Sigmoid colon (tissue), 7 donors: ENCODE results near the gene IL20RB. TPM values are rescaled to one million over a fixed set of nuclear protein-coding genes. Genes with fewer than 3 reads are reported as not detected.

Source experiments
- DNase-seq: peaks from one replicate; pipeline ENCODE4 v3.0.0-alpha.2; 2019
- H3K27ac ChIP-seq, 4 donors: fragments of 200-600 bp; sonication (generic); one replicate each; pipeline ENCODE4 v1.5.1; 2016 to 2019; ENCODE audit warnings: mild to moderate bottlenecking in 1 of 4
- H3K27me3 ChIP-seq, 3 donors: fragments of 200-600 bp; sonication (generic); one replicate each; pipeline ENCODE4 v1.5.1; 2019; ENCODE audit warnings: mild to moderate bottlenecking in 1 of 3
- H3K36me3 ChIP-seq, 4 donors: fragments of 200-600 bp; sonication (generic); one replicate each; pipeline ENCODE4 v1.5.1; 2016 to 2019
- H3K4me1 ChIP-seq, 4 donors: fragments of 200-600 bp; sonication (generic); one replicate each; pipeline ENCODE4 v1.5.1; 2017 to 2019
- H3K4me3 ChIP-seq, 4 donors: fragments of 200-600 bp; sonication (generic); one replicate each; pipeline ENCODE4 v1.5.1; 2017 to 2019; ENCODE audit warnings: mild to moderate bottlenecking in 2 of 4, moderate library complexity in 1 of 4
- H3K9me3 ChIP-seq, 4 donors: fragments of 200-600 bp in 3 of 4; sonication (generic) in 3 of 4; one replicate each; pipeline versions ENCODE4 v1.5.1 to v1.6.1; 2013 to 2019
- CTCF ChIP-seq, 4 experiments: fragments of 450-650 bp in 3 of 4; fragments of 200-600 bp in 1 of 4; IDR thresholded peaks; one replicate each; pipeline ENCODE4 v1.5.1; 2016 to 2019; ENCODE audit warnings: antibody characterized with exemption in 4 of 4, mild to moderate bottlenecking in 3 of 4, moderate library complexity in 2 of 4
- EP300 ChIP-seq, 4 donors: sonication (generic); formaldehyde crosslinking; IDR thresholded peaks; one replicate each; pipeline ENCODE4 v1.6.1; 2017; ENCODE audit warnings: antibody characterized with exemption in 4 of 4
- POLR2A ChIP-seq, 2 donors: fragments of 450-650 bp; IDR thresholded peaks; one replicate each; pipeline ENCODE4 v1.6.1; 2016; ENCODE audit warnings: antibody characterized with exemption in 2 of 2, mild to moderate bottlenecking in 2 of 2, moderate library complexity in 2 of 2
- POLR2AphosphoS5 ChIP-seq, 4 donors: sonication (generic); formaldehyde crosslinking; IDR thresholded peaks; one replicate each; pipeline ENCODE4 v1.6.1; 2017; ENCODE audit warnings: antibody characterized with exemption in 4 of 4
- WGBS, 2 donors: extraction: QIAGEN DNeasy Blood & Tissue Kit; methylation state at CpG; one replicate each; pipeline ENCODE4 v1.1.7; 2013; 5-methylcytosine and 5-hydroxymethylcytosine counted together
- intact Hi-C: fragments of 100-400 bp; cut with DNase I; formaldehyde crosslinking; loops from one replicate; pipeline ENCODE4 v1.15.1; 2023
- polyA plus RNA-seq, 3 donors: library from polyadenylated mRNA; stranded (reverse); fragments of 200-250 nt; gene quantifications; one replicate each; pipeline ENCODE4 v1.2.3, GENCODE V29; 2013
- total RNA-seq, 4 donors: library from RNA; depleted of rRNA; stranded (reverse); fragments of >200 nt; gene quantifications; one replicate each; pipeline ENCODE4 v1.1.0, GENCODE V29; 2016
- donor health status: healthy with polysubstance abuse.
- donor health status: Bipolar disorder and iron deficiency.
- donor health status: healthy.

The IL20RB gene
- total and polyA plus RNA-seq, 7 donors: 0.28 to 1.8 (median 1.2) TPM; not detected in 2

GRCh38 chr3:136954980-136955780 lies 2.6 kb upstream of the IL20RB start:
- DNase-seq: no peak
- WGBS, 2 donors: 52 to 76% methylated on average over 4 of the region's 4 CpGs
- TF ChIP-seq EP300 (IDR thresholded peaks at IDR 0.05) (no peak), POLR2AphosphoS5 (IDR thresholded peaks at IDR 0.05) (no peak), POLR2A (IDR thresholded peaks at IDR 0.05) (no peak), CTCF (IDR thresholded peaks at IDR 0.05) (no peak)
- H3K4me1 ChIP-seq: peaks cover 0 to 14% (median 11%) of the 10 kb centered on the region in 4 donors
- intact Hi-C loops: no loop called here
- H3K9me3 ChIP-seq: no peaks in the 10 kb centered on the region
- H3K4me3 ChIP-seq: no peak overlapping the region
- no peak overlapping the region for H3K27ac ChIP-seq
- no peaks in the 10 kb centered on the region for H3K27me3 ChIP-seq
- no peaks in the 10 kb centered on the region for H3K36me3 ChIP-seq

- Histone ChIP-seq H3K4me1 (peaks cover 0 to 13% (median 10%) of the 10 kb centered on the region in 4 donors), H3K4me3 (no peak overlapping the region), H3K9me3 (no peaks in the 10 kb centered on the region), H3K27me3 (no peaks in the 10 kb centered on the region), H3K27ac (no peak overlapping the region), H3K36me3 (no peaks in the 10 kb centered on the region)
- WGBS, 2 donors: 26 to 77% methylated on average over 2 of the region's 2 CpGs
- intact Hi-C loops: no loop called here
- TF ChIP-seq POLR2A (IDR thresholded peaks at IDR 0.05): no peak
- no peak for TF ChIP-seq EP300 (IDR thresholded peaks at IDR 0.05)
- no peak for TF ChIP-seq CTCF (IDR thresholded peaks at IDR 0.05)
- no peak for TF ChIP-seq POLR2AphosphoS5 (IDR thresholded peaks at IDR 0.05)
- no peak for DNase-seq
These were observed 2.0 kb upstream of the IL20RB start for GRCh38 chr3:136955813-136956212.

- intact Hi-C loops: no loop called here
- no peak overlapping the region for H3K27ac ChIP-seq
- H3K4me1 ChIP-seq: peaks cover 0 to 13% (median 10%) of the 10 kb centered on the region in 4 donors
- no peaks in the 10 kb centered on the region for H3K36me3 ChIP-seq
- DNase-seq: no peak
- WGBS, 2 donors: 95 to 98% methylated on average over 2 of the region's 2 CpGs
- H3K27me3 ChIP-seq: no peaks in the 10 kb centered on the region
- H3K9me3 ChIP-seq: no peaks in the 10 kb centered on the region
- H3K4me3 ChIP-seq: no peak overlapping the region
- TF ChIP-seq POLR2A (IDR thresholded peaks at IDR 0.05) (no peak), POLR2AphosphoS5 (IDR thresholded peaks at IDR 0.05) (no peak), CTCF (IDR thresholded peaks at IDR 0.05) (no peak), EP300 (IDR thresholded peaks at IDR 0.05) (no peak)
These were observed 812 bp upstream of the IL20RB start for GRCh38 chr3:136956971-136957370.

- WGBS, 2 donors: 12 to 58% methylated on average over 2 of the region's 2 CpGs
- H3K27ac ChIP-seq: no peak overlapping the region
These were observed 1.2 kb downstream of the IL20RB start for GRCh38 chr3:136958939-136959338.

More at GRCh38 chr3:136958939-136959338, 1.2 kb downstream of the IL20RB start:
- no peaks in the 10 kb centered on the region for H3K36me3 ChIP-seq
- no peak overlapping the region for H3K4me3 ChIP-seq
- H3K27me3 ChIP-seq: no peaks in the 10 kb centered on the region
- no peak for TF ChIP-seq CTCF (IDR thresholded peaks at IDR 0.05)
- no peak for TF ChIP-seq POLR2A (IDR thresholded peaks at IDR 0.05)
- TF ChIP-seq EP300 (IDR thresholded peaks at IDR 0.05): no peak
- TF ChIP-seq POLR2AphosphoS5 (IDR thresholded peaks at IDR 0.05): no peak
- intact Hi-C loops: no loop called here
- no peaks in the 10 kb centered on the region for H3K9me3 ChIP-seq
- peaks cover 0 to 13% (median 10%) of the 10 kb centered on the region in 4 donors for H3K4me1 ChIP-seq
- DNase-seq: no peak
